Ectodermal cell (in vitro differentiated cells): Measurements from ENCODE around the gene HSFX3.
"Not testable (repeated sequence)": the region's sequence is repeated elsewhere in the genome, so short reads cannot be mapped to it uniquely, and the experiment has no call there.

Source experiments
- H3K27ac ChIP-seq: 2 replicates; pipeline ENCODE4 v1.7.0; 2013; ENCODE audit warnings: mild to moderate bottlenecking, low read depth, low read length; ENCODE audit not compliant: insufficient read depth, poor library complexity, severe bottlenecking
- H3K27me3 ChIP-seq: 2 replicates; pipeline ENCODE4 v1.7.0; 2013; ENCODE audit warnings: mild to moderate bottlenecking, low read length; ENCODE audit not compliant: insufficient read depth, control insufficient read depth, poor library complexity, severe bottlenecking
- H3K36me3 ChIP-seq: one replicate; pipeline ENCODE4 v1.7.0; 2013; ENCODE audit warnings: low read length; ENCODE audit not compliant: control insufficient read depth, insufficient read depth
- H3K4me1 ChIP-seq: one replicate; pipeline ENCODE4 v1.7.0; 2013; ENCODE audit warnings: low read length; ENCODE audit not compliant: control insufficient read depth, insufficient read depth
- H3K4me3 ChIP-seq: 2 replicates; pipeline ENCODE4 v1.7.0; 2013; ENCODE audit warnings: low read depth, low read length, control low read depth; ENCODE audit not compliant: insufficient read depth
- H3K9me3 ChIP-seq: 2 replicates; pipeline ENCODE4 v1.7.0; 2013; ENCODE audit warnings: mild to moderate bottlenecking, low read length, moderate library complexity; ENCODE audit not compliant: control insufficient read depth
- WGBS, 2 experiments: methylation state at CpG; one replicate each; pipeline ENCODE4 v1.1.7; 2013; ENCODE audit warnings: missing lambda C conversion rate in 2 of 2; 5-methylcytosine and 5-hydroxymethylcytosine counted together

Gene HSFX3

GRCh38 chrX:149531599-149531998, 18.1 kb downstream of the HSFX3 start:
- Histone ChIP-seq H3K36me3 (no peaks in the 10 kb centered on the region), H3K4me3 (no peak overlapping the region), H3K27me3 (no peaks in the 10 kb centered on the region), H3K27ac (no peak overlapping the region), H3K9me3 (no peaks in the 10 kb centered on the region), H3K4me1 (no peaks in the 10 kb centered on the region)
- 86 to 94% methylated on average over 2 of the region's 2 CpGs for WGBS, 2 experiments

GRCh38 chrX:149528381-149528780, 21.3 kb downstream of the HSFX3 start:
- no peaks in the 10 kb centered on the region for H3K36me3 ChIP-seq
- no peak overlapping the region for H3K4me3 ChIP-seq
- H3K4me1 ChIP-seq, result no peaks in the 10 kb centered on the region
- H3K9me3 ChIP-seq, result no peaks in the 10 kb centered on the region
- WGBS, 2 experiments, result no CpG with 5 or more reads among the region's 1 CpG
- no peak overlapping the region for H3K27ac ChIP-seq
- H3K27me3 ChIP-seq, result no peaks in the 10 kb centered on the region

GRCh38 chrX:149527705-149528104, 22.0 kb downstream of the HSFX3 start:
- H3K4me1 ChIP-seq, result no peaks in the 10 kb centered on the region
- no peaks in the 10 kb centered on the region for H3K27me3 ChIP-seq
- no peaks in the 10 kb centered on the region for H3K36me3 ChIP-seq
- H3K4me3 ChIP-seq, result no peak overlapping the region
- no peak overlapping the region for H3K27ac ChIP-seq
- H3K9me3 ChIP-seq, result no peaks in the 10 kb centered on the region
- WGBS, 2 experiments, result 93 to 95% methylated on average over 1 of the region's 1 CpG

GRCh38 chrX:149526318-149527033, 23.2 kb downstream of the HSFX3 start:
- not testable (repeated sequence) for H3K4me3 ChIP-seq, H3K36me3 ChIP-seq, H3K27ac ChIP-seq, H3K9me3 ChIP-seq, H3K27me3 ChIP-seq, H3K4me1 ChIP-seq
- 86 to 93% methylated on average over 6 of the region's 13 CpGs for WGBS, 2 experiments

- not testable (repeated sequence) for H3K27me3 ChIP-seq
- 40 to 80% methylated on average over 1 to 4 of the region's 5 CpGs for WGBS, 2 experiments
Observed at GRCh38 chrX:149525903-149526302, 23.8 kb downstream of the HSFX3 start.

GRCh38 chrX:149525389-149525788, 24.3 kb downstream of the HSFX3 start:
- not testable (repeated sequence) for H3K27ac ChIP-seq, H3K27me3 ChIP-seq, H3K36me3 ChIP-seq, H3K4me1 ChIP-seq, H3K4me3 ChIP-seq, H3K9me3 ChIP-seq
- 43% methylated on average over 4 of the region's 10 CpGs; no CpG with 5 or more reads in 1 of the 2 experiments for WGBS, 2 experiments

More at GRCh38 chrX:149525903-149526302, 23.8 kb downstream of the HSFX3 start:
- H3K27ac ChIP-seq, H3K9me3 ChIP-seq, H3K4me1 ChIP-seq, H3K4me3 ChIP-seq, H3K36me3 ChIP-seq: not testable (repeated sequence)

GRCh38 chrX:149522916-149523315, 26.8 kb downstream of the HSFX3 start:
- no peak overlapping the region for H3K4me3 ChIP-seq
- no peaks in the 10 kb centered on the region for H3K9me3 ChIP-seq
- H3K27me3 ChIP-seq, result no peaks in the 10 kb centered on the region
- H3K27ac ChIP-seq, result no peak overlapping the region
- H3K36me3 ChIP-seq, result no peaks in the 10 kb centered on the region
- 89 to 93% methylated on average over 2 of the region's 2 CpGs for WGBS, 2 experiments
- H3K4me1 ChIP-seq, result no peaks in the 10 kb centered on the region

GRCh38 chrX:149521438-149521837, 28.3 kb downstream of the HSFX3 start:
- H3K36me3 ChIP-seq, result no peaks in the 10 kb centered on the region
- H3K27ac ChIP-seq, result no peak overlapping the region
- no peaks in the 10 kb centered on the region for H3K27me3 ChIP-seq
- no peak overlapping the region for H3K4me3 ChIP-seq
- H3K9me3 ChIP-seq, result no peaks in the 10 kb centered on the region
- no peaks in the 10 kb centered on the region for H3K4me1 ChIP-seq
- 93 to 97% methylated on average over 5 to 6 of the region's 9 CpGs for WGBS, 2 experiments

- H3K4me1 ChIP-seq, H3K9me3 ChIP-seq, H3K4me3 ChIP-seq, H3K27me3 ChIP-seq, H3K27ac ChIP-seq, H3K36me3 ChIP-seq: not testable (repeated sequence)
- 79 to 86% methylated on average over 3 of the region's 3 CpGs for WGBS, 2 experiments
Observed at GRCh38 chrX:149520636-149521277, 29.0 kb downstream of the HSFX3 start.

GRCh38 chrX:149518236-149518635, 31.5 kb downstream of the HSFX3 start:
- H3K4me3 ChIP-seq, result no peak overlapping the region
- H3K36me3 ChIP-seq, result no peaks in the 10 kb centered on the region
- WGBS, 2 experiments, result 90 to 95% methylated on average over 6 of the region's 7 CpGs
- no peaks in the 10 kb centered on the region for H3K4me1 ChIP-seq
- H3K27me3 ChIP-seq, result no peaks in the 10 kb centered on the region
- H3K27ac ChIP-seq, result no peak overlapping the region
- no peaks in the 10 kb centered on the region for H3K9me3 ChIP-seq
